GM12873 (cell line): ENCODE measurements around the gene AHRR.

Source experiments
- TF ChIP-seq, protein P1 (sequence below): IDR thresholded peaks from 2 replicates; pipeline ENCODE4 v1.5.1; 2012; ENCODE audit warnings: low read depth, mild to moderate bottlenecking, moderate library complexity, low read length, control low read depth; ENCODE audit not compliant: insufficient read depth; ENCODE audit errors: missing control alignments

Gene AHRR

DNA sequence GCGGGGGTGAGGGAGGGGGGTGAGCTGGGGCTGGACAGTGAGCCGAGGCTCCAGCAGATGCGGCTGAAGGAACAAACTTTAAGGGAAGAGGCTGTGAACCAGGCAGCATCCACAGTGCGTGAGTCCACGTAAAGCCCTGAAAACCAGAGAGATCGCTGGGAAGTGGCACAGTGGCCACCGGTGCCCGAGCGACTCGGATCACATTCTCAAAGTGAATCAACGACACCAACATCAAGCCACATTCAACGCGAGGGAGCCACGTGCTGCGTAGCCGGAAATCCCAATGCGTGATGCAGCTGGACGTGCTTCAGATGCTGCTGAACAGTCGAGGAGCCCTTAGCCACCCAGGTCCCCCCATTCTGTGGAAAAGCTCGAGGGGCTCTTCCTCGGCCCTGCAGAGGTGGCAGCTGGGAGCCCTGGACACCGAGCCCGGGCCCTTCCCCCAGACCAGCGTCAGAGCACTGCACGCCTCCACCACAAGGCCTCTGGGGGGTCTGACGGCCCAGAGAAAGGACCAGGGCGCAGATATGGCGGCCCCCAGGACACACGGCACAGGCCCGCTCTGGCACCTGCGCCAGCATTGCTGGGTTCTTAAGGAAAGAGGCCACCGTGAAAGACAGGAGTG, 67.8 kb downstream of the AHRR start:
- TF ChIP-seq, protein P1, sequence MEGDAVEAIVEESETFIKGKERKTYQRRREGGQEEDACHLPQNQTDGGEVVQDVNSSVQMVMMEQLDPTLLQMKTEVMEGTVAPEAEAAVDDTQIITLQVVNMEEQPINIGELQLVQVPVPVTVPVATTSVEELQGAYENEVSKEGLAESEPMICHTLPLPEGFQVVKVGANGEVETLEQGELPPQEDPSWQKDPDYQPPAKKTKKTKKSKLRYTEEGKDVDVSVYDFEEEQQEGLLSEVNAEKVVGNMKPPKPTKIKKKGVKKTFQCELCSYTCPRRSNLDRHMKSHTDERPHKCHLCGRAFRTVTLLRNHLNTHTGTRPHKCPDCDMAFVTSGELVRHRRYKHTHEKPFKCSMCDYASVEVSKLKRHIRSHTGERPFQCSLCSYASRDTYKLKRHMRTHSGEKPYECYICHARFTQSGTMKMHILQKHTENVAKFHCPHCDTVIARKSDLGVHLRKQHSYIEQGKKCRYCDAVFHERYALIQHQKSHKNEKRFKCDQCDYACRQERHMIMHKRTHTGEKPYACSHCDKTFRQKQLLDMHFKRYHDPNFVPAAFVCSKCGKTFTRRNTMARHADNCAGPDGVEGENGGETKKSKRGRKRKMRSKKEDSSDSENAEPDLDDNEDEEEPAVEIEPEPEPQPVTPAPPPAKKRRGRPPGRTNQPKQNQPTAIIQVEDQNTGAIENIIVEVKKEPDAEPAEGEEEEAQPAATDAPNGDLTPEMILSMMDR = no peak

DNA sequence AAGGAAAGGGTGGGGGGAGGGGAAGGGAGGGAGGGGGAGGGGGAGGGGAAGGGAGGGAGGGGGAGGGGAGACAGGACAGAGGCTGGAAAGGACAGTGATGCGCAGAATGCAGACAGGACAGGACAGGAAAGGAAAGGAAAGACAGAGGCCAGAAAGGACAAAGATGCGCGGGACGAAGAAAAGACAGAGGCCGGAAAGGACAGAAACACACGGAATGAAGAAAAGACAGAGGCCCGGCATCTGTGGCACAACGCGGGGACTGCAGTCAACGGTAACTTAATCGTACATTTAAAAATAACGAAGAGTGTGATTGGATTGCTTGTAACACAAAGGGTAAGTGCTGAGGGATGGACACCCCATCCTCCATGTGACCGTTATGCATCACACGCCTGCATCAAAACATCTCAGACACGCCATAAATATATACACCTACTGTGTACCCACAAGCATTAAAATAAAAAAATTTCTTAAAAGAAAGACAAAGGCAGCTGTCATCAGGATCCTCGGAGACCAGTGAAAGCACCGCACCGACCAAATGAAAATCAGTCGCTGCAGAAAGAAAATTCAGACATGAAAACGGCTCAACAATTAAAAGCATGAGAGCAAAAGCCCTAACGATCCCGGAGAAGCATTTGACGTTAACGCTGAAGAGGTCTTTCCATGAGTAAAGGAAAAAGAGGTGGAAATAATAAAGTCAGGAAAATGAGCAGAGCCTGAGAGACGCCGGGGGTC, 68.5 kb downstream of the AHRR start:
- TF ChIP-seq, protein P1 = no peak

DNA sequence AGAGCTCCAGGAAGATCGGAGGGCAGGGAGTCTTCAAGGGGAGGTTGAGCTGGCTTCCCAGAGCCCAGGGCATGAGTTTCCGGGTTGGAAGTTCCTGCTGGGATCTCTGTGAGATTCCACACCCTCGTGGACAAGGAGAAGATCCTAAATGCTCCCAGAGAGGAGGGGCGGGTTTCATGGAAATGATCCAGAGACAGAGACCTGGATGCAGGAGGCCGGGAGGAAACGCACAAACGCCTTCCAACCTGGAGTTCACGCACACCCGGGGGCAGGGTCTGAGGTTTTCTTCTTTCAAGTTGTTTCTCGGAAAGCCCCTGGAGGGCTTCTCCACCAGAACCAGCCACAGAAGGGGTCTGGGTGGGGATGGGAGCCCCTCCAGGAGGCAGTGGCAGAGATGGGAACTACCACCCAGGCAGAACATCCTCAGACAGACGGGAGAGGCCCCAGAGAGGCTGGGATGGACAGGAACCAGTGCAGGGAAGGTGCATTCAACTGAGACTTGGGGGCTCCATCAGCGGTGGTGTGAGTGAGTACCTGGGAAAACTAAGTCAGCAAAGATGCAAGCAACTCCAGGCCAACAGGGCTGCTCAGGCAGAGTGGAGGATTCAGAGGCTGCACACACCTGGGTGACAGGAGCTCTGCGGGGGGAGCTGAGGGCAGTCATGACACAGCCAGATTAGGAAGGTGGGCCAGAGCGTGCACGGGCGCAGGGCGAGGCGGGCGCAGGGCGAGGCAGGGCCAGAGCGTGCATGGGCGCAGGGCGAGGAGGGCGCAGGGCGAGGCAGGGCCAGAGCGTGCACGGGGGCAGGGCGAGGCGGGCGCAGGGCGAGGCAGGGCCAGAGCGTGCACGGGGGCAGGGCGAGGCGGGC, 69.3 kb downstream of the AHRR start:
- TF ChIP-seq, protein P1 = no peak

DNA sequence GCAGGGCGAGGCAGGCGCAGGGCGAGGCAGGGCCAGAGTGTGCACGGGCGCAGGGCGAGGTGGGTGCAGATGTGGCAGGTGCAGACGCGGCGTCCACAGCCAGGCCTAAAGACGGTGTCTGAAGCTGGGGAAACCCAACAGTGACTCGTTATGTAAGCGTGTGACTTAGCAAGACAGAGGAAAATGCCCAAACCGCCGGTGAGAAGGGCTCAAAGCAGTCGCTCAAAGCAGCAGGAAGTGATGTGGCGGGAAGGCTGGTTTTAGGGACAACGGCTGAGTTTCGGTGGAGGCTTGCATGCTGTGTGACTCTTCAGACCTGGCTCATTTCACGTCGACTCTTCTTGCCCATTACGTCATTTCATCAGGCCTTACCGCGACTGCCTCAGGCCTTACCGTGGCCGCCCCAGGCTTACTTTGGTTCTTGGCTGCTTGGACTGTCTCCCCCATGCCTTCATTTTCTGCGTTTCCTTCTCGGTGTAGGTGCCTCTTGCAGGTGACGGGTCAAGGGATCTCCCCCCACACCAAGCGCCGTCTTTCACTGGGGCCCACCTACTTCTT, 71.0 kb downstream of the AHRR start:
- TF ChIP-seq, protein P1 = no peak

DNA sequence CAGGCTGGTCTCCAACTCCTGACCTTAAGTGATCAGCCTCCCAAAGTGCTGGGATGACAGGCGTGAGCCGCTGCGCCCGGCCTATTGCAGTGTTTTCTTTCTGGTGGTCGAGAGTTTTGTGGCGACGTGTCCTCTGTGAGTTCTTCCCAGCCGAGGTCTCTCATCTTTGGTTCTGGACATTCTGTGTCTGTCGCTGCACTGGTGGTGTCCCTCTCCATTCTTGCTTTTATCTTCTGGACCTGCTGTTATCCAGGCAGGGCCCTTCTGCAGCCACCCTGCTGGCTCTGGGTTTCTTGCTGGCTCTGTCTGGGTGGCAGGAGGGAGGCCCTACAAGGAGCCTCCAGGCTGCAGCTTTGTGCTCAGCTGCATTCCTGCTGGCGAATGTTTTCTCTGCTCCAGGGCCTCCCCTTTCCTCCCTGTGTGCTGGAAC, 72.3 kb downstream of the AHRR start:
- TF ChIP-seq, protein P1 = no peak

DNA sequence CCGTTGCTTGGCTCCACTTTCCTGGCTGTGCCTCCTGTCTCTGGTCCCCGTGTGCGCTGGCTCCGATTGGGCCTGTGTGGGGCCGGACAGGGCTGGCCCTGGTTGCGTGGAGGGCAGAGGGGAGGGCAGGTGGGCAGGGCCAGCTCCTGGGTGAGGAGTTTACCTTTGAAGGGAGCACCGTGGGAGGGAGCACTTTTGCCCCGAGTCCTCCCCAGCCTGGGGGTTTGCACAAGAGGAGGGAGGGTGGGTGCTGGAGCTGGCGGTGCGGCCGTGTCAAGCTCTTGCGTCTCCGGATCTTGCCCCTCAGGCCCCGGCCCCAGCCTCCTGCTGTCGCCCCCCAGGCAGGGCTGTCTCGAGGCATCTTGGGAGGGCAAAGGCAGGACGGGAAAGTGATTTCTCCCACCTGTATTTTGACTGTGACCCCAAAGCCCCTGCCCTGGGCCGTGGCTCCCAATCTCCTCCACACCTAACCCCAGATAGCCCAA, 73.2 kb downstream of the AHRR start:
- TF ChIP-seq, protein P1 = no peak
